ENCODE data around the gene SHROOM1.

SHROOM1 gene

GRCh38 chr5:132776938-132777208 is 53.6 kb downstream of the SHROOM1 start:
- no peak for DNase-seq (ENCODE audit: low read depth in 2 of 2)

GRCh38 chr5:132776131-132776937 is 54.1 kb downstream of the SHROOM1 start:
- DNase-seq (ENCODE audit: low read depth in 2 of 2), result no peak

GRCh38 chr5:132775476-132775961 is 54.9 kb downstream of the SHROOM1 start:
- DNase-seq (ENCODE audit: low read depth in 2 of 2), result no peak

GRCh38 chr5:132774896-132775295 is 55.6 kb downstream of the SHROOM1 start:
- DNase-seq (ENCODE audit: low read depth in 2 of 2), result no peak

- no peak for DNase-seq (ENCODE audit: low read depth in 2 of 2)
Observed at GRCh38 chr5:132774406-132774805, 56.0 kb downstream of the SHROOM1 start.

GRCh38 chr5:132773601-132774355 is 56.7 kb downstream of the SHROOM1 start:
- no peak for DNase-seq (ENCODE audit: low read depth in 2 of 2)

- no peak for DNase-seq (ENCODE audit: low read depth in 2 of 2)
Observed at GRCh38 chr5:132773114-132773513, 57.3 kb downstream of the SHROOM1 start.

GRCh38 chr5:132772291-132773070 is 58.0 kb downstream of the SHROOM1 start:
- no peak for DNase-seq (ENCODE audit: low read depth in 2 of 2)
